Activated B cell treated with CpG ODN at 0.5 μM for 24 hours (primary cell): Measurements from ENCODE around the gene RHBDF1. TPM values are rescaled to one million over a fixed set of nuclear protein-coding genes. Genes with fewer than 3 reads are reported as not detected.

ENCODE experiments used
- ATAC-seq: fragments of 200-7000 bp; cut with Tn5 transposase; one replicate; pipeline ENCODE4 v1.10.0; 2021; ENCODE audit warnings: low read depth, mild to moderate bottlenecking, moderate library complexity
- CTCF ChIA-PET: fragments of 350-600 bp; sonication (Branson Sonifier 250); formaldehyde crosslinking; loops from one replicate; lab custom pipeline; 2021; ENCODE audit warnings: antibody characterized with exemption; lab: Charles Lee
- POLR2A ChIA-PET: fragments of 350-600 bp; sonication (Branson Sonifier 250); formaldehyde crosslinking; loops from one replicate; lab custom pipeline; 2021; ENCODE audit warnings: antibody characterized with exemption; lab: Charles Lee
- DNase-seq: peaks from one replicate; pipeline ENCODE4 v3.0.0; 2022
- H3K27ac Mint-ChIP-seq: one replicate; pipeline ENCODE4 v1.8.0; 2020; ENCODE audit warnings: mixed read lengths
- H3K27me3 Mint-ChIP-seq: one replicate; pipeline ENCODE4 v1.8.0; 2021; ENCODE audit warnings: mixed read lengths
- H3K36me3 Mint-ChIP-seq: one replicate; pipeline ENCODE4 v1.8.0; 2021; ENCODE audit warnings: low read depth, mixed read lengths
- H3K4me1 Mint-ChIP-seq: one replicate; pipeline ENCODE4 v1.8.0; 2021; ENCODE audit warnings: mixed read lengths
- H3K4me3 Mint-ChIP-seq: one replicate; pipeline ENCODE4 v1.8.0; 2020; ENCODE audit warnings: mild to moderate bottlenecking, mixed read lengths
- H3K9me3 Mint-ChIP-seq: one replicate; pipeline ENCODE4 v1.8.0; 2020; ENCODE audit warnings: mixed read lengths
- CTCF ChIP-seq: fragments of 200-600 bp; IDR thresholded peaks from one replicate; pipeline ENCODE4 v1.8.0; 2022; ENCODE audit warnings: antibody characterized with exemption, mild to moderate bottlenecking
- intact Hi-C: fragments of 100-400 bp; cut with micrococcal nuclease; formaldehyde crosslinking; loops from one replicate; pipeline ENCODE4 v1.15.1; 2024
- total RNA-seq: library from RNA; stranded (reverse); gene quantifications from 2 replicates; pipeline ENCODE4 v1.2.3, GENCODE V29; 2022

The RHBDF1 gene
- total RNA-seq, 1 donor from 2014 or later = 0.67 TPM

- ChIA-PET POLR2A (interaction anchor here (0.9 kb wide), 1 partner anchor 22 kb away, joined by 3 read pairs; no protein-coding TSS in a partner anchor), CTCF (interaction anchor here (0.5 to 8.1 kb wide), 3 partner anchors 24 to 125 kb away, joined by 3 to 218 read pairs (median 3); no protein-coding TSS in a partner anchor)
- intact Hi-C loops = no loop called here
- Mint-ChIP-seq H3K9me3 (no peaks in the 10 kb centered on the region), H3K27ac (no peak overlapping the region), H3K4me1 (peaks cover 4% of the 10 kb centered on the region), H3K36me3 (peaks cover 5% of the 10 kb centered on the region), H3K27me3 (peaks cover 2% of the 10 kb centered on the region), H3K4me3 (no peak overlapping the region)
- TF ChIP-seq CTCF = no peak
- ATAC-seq (no peak), DNase-seq (no peak)
These were observed 9.5 kb downstream of the RHBDF1 start for GRCh38 chr16:62968-63391.

DNA sequence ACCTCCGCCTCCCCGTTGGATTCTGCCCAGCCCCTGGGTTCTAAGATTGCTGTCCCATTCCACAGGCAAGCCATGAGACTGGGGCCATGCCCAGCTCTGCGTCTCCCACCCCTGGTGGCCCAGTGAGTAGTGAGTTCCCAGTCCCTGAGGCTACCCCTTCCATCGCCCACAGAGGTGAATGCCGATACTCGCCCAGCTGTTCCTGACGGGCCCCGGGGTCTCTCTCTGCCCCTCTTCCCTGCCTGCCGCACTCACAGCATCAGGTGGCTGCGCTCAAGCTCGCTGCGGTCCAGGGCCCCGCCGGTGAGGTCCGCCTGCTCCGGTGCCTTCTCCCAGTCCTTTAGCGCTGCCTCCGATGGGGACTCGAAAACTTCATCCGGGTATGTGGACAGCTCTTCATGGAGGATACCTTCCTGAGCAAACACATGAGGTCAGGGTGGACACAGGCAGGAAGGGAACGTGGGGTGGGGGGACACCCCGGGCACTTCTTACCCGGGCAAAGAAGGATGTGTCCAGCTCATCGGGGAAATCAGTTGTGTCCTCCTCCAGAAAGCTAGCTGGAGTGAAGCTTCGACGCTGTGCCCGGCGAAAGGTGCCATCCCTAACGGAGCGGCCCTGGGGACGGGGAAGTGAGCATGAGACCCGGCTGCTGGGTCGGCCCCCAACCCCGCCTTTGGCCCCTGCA is 10.0 kb downstream of the RHBDF1 start:
- ATAC-seq (no peak), DNase-seq (no peak)
- Mint-ChIP-seq H3K4me1 (peaks cover 4% of the 10 kb centered on the region), H3K36me3 (peaks cover 8% of the 10 kb centered on the region), H3K4me3 (no peak overlapping the region), H3K9me3 (no peaks in the 10 kb centered on the region), H3K27me3 (peaks cover 2% of the 10 kb centered on the region), H3K27ac (no peak overlapping the region)
- POLR2A ChIA-PET = interaction anchor here (0.9 kb wide), 1 partner anchor 22 kb away, joined by 3 read pairs; no protein-coding TSS in a partner anchor
- TF ChIP-seq CTCF = no peak
- intact Hi-C loops = no loop called here
- CTCF ChIA-PET = interaction anchor here (1.5 to 8.1 kb wide), 2 partner anchors 23 to 33 kb away, joined by 3 to 218 read pairs; no protein-coding TSS in a partner anchor

DNA sequence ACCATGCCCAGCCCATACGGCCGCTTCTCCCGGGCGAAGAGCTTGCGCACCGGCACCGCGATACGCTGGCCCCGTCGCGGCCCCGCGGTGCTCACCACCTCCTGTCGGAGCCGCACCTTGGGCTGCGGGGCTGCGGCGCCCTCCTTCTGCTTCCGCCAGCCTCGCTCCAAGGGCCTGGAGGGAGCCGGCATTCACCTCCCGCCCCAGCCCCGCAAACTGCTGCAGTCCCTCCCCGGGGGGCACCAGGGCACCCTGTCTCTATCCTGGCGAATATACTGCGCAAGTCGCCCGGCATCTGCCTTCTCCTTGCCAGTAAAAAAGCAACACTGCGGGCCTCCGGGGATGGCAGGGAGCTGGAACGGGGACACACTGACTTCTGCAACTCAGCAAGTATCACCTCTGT is 10.6 kb downstream of the RHBDF1 start:
- Mint-ChIP-seq H3K27ac (no peak overlapping the region), H3K4me3 (no peak overlapping the region), H3K4me1 (peaks cover 4% of the 10 kb centered on the region), H3K9me3 (no peaks in the 10 kb centered on the region), H3K27me3 (peaks cover 2% of the 10 kb centered on the region), H3K36me3 (peaks cover 13% of the 10 kb centered on the region)
- no peak for ATAC-seq
- no peak for TF ChIP-seq CTCF
- no peak for DNase-seq
- intact Hi-C loops = no loop called here
- CTCF ChIA-PET = interaction anchor here (1.5 to 8.1 kb wide), 2 partner anchors 23 to 33 kb away, joined by 3 to 218 read pairs; no protein-coding TSS in a partner anchor
- POLR2A ChIA-PET = no interaction called here

GRCh38 chr16:60929-61878 is 11.2 kb downstream of the RHBDF1 start:
- ChIA-PET POLR2A (no interaction called here), CTCF (interaction anchor here (8.1 kb wide), 1 partner anchor 34 kb away, joined by 218 read pairs; no protein-coding TSS in a partner anchor)
- intact Hi-C loops = no loop called here
- Mint-ChIP-seq H3K4me3 (no peak overlapping the region), H3K36me3 (peaks cover 18% of the 10 kb centered on the region), H3K27me3 (peaks cover 2% of the 10 kb centered on the region), H3K9me3 (no peaks in the 10 kb centered on the region), H3K27ac (no peak overlapping the region), H3K4me1 (peaks cover 4% of the 10 kb centered on the region)
- DNase-seq = no peak
- TF ChIP-seq CTCF = no peak
- no peak for ATAC-seq
